Left kidney (tissue), 2 donors: Measurements from ENCODE around the gene ALCAM. TPM values are rescaled to one million over a fixed set of nuclear protein-coding genes. Genes with fewer than 3 reads are reported as not detected.
"Not testable (repeated sequence)": the region's sequence is repeated elsewhere in the genome, so short reads cannot be mapped to it uniquely, and the experiment has no call there.

ENCODE experiments used
- DNase-seq: peaks from one replicate; pipeline ENCODE4 v3.0.0-alpha.2; 2013
- polyA plus RNA-seq: library from polyadenylated mRNA; unstranded; fragments of 120-200 nt; gene quantifications from one replicate; pipeline ENCODE4 v1.2.1, GENCODE V29; 2013; ENCODE audit not compliant: insufficient read length

ALCAM gene
- polyA plus RNA-seq, 1 donor: 128 TPM

DNA sequence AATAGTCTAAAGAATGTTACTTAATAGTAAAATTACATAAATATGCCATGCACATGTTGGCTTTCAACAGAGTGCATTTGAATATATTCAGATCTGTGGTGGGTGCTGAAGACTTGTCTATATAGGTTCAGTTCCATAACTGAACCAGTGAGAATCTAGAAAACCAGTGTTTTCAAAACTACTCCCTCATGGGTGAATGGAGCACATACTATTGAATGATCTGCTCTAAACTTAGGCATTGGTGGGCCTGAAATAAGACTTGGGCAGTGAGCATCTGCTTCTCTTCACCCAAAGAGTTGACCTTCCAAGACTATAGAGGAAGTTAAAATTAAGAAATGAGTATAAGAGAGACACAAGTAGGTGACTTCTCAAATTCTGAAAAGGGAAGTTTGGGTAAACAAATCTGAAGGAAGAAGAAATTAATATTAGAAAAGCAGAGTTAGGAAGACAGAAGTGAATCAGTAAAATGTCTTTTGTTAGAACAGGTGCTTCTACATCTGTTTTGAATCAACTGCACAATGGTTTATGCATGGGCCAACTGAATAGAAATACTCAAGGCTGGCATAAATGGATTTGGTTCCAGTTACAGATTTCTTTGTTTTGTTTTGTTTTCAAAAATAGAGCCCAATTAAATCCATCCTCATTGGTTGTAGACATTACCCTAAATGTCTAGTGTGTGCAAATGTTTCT lies 19.3 kb downstream of the ALCAM start:
- no peak for DNase-seq

DNA sequence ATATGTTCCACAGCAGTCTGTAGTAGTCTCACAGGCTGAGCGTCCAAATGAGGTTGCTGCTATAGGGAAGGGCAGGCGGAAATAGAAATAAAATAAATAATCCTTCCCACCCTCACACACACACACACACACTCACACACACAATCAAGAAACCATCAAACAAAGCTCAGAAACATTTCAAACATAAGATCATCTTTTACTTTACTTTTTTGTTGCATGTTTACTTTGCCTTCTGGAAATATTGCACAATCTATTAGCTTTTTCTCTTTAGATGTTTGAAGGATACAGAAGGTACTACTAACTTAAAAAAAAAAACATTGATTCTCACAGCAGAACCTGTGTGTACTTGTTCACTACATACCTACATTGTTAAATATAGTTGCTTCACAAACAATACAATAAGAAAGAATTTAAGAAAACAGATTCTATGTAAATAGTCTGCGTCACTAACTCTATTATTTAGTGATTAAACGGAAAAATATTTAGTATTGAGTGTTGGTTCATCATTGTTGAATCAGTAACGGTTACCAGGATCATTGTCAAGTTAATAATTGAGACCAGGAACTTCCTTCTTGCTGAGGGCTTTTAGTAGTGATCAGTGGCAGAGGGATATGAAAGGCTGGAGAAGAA lies 20.5 kb downstream of the ALCAM start:
- no peak for DNase-seq

DNA sequence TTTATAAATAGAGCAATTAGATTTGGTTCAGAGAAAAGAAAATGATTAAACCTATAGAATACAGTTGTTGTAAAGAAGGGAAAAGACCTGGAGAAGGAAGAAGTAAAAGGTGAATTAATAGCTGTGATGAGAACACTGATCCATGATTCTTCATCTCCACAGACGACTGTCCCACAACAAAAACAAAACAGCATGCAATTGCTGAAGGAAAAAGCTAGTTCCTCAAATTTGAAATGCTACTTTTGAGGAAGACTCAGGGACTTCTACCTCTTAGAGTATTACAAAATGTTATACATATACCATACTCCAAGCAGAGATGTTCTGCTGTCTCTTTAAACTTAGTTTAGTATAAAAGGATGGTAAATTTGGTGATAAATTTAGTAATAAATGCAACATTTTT lies 21.5 kb downstream of the ALCAM start:
- no peak for DNase-seq

DNA sequence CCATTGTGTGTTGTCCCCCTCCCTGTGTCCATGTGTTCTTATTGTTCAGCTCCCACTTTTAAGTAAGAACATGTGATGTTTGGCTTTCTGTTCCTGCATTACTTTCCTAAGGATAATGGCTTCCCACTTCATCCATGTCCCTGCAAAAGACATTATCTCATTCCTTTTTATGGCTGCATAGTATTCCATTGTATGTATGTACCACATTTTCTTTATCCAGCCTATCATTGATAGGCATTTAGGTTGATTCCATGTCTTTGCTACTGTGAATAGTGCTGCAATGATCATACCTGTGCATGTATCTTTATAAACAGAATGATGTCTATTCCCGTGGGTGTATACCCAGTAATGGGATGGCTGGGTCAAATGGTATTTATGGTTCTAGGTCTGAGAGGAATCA lies 23.1 kb downstream of the ALCAM start:
- DNase-seq: not testable (repeated sequence)

DNA sequence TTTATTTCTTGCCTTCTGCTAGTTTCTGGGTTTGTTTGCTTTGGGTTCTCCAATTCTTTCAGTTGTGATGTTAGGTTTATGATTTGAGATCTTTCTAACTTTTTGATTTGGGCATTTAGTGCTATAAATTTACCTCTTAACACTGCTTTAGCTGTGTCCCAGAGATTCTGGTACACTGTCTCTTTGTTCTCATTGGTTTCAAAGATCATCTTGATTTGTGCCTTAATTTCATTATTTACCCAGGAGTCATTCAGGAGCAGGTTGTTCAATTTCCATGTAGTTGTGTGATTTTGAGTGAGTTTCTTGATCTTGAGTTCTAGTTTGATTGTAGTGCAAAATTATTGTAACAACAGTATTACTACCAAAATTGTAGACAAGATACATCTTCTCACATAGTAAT lies 25.9 kb downstream of the ALCAM start:
- DNase-seq: not testable (repeated sequence)

DNA sequence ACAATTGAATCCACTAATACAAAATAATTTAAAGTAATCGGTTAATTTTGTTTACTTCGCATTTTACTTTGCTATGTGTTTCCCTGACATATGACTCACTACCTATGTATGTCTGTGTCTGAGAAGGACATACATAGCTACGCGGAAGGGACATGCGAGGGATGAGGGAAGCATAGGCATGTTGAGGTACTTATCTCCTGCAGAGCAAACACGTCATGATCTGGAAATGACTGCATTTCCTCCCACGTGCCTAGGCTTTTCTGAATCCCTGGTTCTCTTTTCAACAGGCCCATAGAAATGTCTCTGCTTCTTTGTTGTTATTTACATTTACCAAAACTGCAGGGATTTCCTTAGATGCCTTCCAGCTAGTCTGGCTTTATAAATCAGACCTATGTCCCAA lies 27.5 kb downstream of the ALCAM start:
- no peak for DNase-seq

DNA sequence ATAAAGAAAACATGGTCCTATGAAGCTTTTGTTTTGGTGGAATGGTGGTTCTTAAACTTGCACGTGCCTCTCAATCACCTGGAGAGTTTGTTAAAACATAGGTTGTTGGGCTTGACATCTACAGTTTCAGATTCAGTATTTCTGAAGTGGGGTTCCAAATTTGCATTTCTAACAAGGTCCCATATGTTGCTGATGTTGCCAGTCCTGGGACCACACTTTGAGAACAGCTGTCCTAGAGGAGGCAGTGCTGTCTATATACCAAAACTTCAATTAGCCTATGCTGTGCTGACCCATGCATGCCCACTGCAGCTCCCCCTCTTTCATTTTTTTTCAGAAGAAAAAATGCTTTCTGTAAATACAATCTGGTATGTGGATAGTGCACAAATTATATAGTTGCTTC lies 31.3 kb downstream of the ALCAM start:
- DNase-seq: no peak

DNA sequence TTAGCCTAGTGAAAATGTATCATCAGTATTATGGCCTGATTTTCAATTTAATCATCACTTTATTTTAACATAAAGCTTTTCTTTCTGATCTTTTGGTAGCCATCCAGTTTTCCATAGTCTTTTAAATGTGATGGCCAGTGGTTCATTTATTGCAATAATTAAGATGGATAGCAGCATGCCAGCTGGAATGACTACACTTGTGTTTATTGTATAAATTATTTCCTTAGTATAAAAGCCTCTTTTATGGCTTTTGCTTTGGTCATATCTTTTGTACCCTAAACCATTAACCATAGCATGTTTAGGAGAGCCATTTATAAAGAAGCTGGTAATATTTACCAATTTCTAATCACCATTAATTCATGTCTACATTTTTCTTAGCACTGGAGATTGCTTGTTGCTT lies 31.7 kb downstream of the ALCAM start:
- no peak for DNase-seq

DNA sequence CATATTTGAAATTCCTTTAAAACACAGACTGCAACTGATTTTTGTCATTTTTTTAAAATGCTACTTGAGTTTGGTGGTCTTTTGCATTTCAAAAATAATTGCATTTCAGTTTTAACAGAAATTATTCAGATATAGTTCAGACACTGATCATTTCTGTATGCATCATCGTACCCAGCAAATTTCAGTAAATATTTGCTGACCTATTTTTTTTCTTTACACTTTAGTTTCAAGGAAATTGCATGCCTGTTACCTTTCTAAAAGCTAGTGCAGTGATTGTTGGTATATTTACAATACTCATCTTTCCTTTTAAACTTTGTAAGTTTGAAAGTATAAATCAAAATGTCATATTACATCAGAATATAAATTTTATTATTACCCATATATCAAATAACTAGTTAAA lies 32.4 kb downstream of the ALCAM start:
- DNase-seq: no peak

DNA sequence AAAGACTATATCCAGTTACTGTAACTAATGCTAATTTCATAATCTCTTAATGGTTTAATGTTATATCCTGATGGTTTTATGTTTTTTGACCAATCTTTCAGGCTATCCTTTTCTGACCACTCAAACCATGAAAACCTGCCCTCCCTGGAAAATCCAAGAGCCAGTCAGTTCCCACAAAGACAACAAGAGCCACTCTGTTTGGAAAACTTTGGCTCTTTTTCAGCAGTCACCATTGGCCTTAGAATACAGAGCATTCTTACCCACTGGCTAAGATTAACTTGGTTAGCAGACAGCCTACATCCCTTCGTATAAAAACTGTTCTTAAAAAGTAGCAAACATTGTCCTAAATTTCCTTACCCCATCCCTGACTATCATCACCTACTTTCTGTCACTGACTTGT lies 32.9 kb downstream of the ALCAM start:
- no peak for DNase-seq

DNA sequence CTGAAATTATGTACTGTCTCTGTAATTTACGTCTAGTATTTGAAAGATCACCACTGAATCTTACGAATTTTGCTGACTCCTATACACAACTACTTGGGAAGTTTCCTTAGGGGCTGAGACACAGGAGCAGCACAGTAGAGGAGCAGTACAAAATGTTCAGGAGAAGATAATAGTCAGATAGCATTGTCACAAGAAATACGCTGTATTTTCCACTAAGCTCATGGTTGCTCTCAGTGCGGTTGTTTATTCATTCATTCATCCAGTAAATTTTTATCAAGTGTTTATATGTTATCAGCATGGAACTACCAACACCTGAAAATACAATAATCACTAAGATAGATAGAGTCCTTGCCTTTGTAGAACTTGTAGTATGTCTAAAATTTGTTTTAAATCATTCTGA lies 34.5 kb downstream of the ALCAM start:
- DNase-seq: no peak

DNA sequence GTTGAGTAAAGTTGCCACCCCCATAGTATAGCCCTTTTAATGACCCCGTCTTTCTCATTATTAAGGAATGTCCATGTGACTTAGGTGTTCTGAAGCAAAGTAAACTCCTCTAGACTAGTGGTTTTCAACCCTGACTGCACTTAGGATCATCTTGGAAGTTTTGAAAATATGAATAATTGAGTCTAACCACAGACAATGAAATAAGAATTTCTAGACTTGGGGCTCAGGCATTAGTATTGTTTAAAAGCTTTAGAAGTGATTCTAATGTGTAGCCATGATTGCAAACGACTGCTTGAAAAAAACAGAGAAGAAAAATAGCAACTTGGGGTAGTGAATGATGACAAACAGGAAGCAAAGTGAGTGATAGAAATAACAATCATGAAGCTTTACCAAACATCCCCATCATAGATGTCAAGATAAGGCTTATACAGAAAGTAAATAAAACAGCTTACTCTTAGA lies 35.0 kb downstream of the ALCAM start:
- DNase-seq: no peak

DNA sequence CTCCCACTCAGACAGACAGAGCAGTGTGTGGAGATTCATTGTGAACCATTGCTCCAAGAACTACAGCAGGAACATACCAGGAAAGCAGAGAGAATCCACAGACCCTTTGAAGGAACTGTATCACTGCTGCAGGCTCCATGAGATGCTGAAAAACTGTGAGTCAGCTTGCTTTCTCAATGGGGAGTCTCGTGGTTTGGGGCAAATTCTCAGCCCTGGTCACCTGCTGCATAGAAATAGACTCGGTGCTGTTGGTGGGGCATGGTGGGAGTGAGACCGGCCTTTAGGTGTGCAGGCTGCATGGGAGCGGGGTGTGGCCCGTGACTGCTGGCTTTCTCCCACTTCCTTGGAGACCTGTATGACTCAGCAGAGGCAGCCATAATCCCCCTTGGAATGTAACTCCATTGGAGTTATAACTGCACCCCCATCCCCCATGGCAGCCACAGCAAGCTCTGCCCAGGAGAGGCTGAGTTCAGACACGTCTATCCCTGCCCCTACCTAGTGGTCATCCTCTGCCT lies 35.6 kb downstream of the ALCAM start:
- DNase-seq: no peak

DNA sequence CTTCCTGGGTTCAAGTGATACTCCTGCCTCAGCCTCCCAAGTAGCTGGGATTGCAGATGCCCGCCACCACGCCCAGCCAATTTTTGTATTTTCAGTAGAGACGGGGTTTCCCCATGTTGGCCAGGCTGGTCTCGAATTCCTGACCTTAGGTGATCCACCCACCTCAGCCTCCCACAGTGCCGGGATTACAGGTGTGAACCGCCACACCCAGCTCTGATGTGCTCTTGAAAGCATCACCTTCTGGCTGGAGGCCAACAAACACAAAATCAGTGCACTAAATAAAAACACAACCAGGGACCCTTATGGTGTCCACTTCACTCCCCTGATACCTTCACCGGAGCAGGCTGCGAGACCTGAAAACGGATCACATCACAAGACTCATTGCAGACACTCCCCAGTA lies 36.3 kb downstream of the ALCAM start:
- not testable (repeated sequence) for DNase-seq

DNA sequence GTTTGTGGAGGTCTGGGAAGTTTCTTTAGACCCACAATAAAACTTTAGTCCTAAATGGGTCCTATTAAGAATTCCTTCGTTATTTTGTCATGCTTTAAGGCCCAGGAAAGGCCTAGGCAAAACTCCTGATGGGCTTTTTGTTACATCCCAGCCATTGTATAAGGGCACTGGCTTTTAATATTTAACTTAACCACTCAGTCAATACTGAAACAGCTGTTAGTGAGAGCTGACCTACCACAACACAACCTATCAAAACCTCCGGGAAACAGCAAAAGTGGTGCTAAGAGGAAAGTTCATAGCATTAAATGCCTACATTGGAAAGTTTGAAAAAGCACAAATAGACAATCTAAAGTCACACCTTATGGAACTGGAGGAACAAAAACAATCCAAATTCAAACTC lies 39.6 kb downstream of the ALCAM start:
- DNase-seq: no peak

DNA sequence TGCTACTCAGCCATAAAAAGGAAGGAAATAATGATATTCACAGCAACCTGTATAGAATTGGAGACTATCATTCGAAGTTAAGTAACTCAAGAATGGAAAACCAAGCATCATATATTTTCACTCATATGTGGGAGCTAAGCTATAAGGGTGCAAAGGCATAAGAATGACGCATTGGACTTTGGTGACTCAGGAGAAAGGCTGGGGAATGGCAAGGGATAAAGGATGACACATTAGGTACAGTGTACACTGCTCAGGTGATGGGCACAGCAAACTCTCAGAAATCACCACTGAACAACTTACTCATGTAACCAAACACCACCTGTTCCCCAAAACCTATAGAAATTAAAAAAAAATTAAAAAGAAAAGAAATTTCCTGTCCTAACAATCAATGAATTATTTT lies 42.7 kb downstream of the ALCAM start:
- DNase-seq: no peak

DNA sequence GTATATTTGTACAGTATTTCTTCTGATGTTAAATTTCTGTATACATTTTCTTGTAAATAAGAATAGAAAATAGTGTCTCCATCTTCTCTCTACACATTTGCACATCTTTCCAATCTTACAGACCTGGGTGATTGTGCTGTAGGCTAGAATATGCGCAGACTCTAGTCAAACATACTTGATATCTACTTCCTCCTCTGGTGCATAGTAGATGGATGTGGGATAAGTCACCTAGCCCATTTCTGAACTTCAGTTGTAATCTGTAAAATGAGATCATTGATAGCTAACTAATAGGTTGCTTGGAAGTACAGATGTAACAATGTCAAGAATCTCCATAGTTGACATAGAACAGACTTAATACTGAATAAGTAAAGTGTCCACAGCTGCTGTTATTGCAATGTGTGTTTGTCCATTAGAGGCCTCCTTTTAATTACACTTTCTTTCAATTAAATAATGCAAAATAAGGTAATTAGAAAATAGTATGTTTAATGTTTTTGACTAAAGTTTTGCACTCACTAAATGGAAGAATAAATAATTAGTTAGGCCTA lies 46.7 kb downstream of the ALCAM start:
- no peak for DNase-seq

DNA sequence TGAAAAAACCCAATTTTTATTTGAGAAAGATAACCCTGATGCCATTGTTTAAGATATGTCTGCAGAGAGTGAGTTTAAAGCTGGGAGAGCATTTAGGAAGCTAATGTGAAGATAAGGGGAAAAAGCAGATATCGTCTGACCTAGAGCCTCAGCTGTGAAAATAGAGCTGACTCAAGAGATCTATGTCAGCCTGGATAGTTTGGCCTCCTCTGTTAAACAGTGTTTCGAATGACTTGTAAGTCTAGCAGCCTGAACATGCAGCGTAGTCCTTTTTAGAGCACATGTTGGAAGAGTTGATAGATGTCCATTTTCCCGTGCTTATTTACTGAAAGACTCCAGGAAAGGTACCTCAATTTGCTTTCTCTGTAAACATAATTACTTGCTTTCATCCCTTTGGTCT lies 48.1 kb downstream of the ALCAM start:
- peak; percentile 6 for DNase-seq

DNA sequence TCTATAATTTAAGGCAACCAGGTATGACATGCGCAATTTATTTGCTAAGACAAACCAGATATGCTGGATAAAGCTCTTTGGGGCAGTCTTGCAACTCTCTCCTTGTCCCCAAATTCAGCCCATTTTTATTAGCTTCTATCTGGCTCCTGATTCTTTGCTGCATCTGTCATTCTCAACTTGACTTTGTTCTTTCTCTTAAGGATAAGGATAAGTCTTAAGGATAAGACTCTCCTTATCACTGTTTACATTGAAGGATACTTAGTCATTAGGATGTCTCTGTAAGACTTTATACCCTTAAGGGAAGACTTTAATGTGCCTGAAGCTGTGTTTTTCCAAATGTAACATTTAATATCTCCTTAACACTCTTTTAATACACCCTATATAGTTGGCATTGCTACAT lies 49.2 kb downstream of the ALCAM start:
- no peak for DNase-seq

DNA sequence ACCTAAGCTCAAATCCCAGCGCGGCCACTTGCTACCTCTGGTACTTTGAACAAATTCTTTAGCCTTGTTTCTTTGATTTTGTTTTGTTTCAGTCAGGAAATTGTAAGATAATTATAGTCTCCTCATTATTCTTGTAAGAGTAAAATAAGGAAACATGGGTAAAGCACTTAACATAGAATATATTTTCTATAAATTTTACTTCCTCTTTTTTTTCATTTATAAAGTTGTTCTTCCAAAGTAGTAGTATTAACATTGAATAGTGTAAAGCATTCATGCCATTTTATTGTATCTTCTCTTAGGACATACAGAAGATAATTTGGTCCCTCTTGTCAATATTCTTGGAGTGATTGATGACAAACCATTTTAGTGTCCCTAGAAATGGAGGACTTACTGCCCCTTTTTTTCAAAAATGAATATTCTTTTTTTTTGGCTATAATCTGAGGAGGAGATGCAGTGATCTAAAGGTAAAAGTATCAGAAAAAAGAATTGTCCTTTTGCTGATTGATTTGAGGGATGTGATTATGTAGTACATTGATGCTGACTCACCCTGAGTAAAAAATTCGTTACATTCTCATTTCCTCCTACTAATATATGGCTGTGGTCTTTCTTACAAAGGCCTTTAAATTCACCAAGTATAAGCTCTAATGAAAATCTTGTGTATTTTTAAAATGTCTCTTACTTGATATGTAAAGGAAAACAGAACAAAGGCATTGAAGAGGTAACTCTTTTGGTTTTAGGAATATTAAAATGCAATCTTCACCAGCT lies 51.0 kb downstream of the ALCAM start:
- DNase-seq: no peak

DNA sequence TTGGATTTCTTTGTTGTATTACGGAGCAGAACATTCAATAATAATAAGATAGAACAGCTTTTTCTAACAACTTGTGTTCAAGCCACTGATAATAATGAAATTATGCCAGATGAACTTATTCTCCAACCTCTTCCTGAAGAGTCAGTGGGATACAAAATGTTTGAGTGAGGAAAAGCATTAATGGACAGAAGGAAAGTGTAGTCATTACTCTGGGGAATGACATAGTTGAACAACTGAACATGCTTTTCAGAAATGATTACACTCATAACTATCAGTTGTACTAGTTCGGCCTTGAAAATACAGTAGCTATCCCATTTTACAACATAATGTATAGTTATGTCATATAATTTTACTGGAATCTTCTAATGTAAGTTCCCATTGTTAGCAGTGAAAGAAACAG lies 55.9 kb downstream of the ALCAM start:
- no peak for DNase-seq

DNA sequence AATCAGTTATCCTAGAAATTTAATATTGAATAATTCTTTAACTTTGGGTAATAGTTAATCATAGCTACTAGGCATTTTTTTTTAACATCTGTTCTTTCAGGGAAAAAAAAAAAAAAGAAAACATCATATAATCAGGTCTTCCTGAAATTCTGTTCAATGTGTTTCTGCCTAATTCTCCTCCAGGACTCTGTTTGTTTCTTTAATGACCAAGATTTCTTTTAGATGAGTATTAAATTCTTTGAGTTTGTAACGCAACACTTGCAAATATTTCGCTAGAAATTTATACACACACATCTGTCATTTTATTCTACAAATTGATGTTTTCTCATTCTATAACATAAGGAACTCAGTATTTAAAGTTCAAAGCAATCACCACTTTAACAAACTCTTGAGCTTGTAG lies 56.7 kb downstream of the ALCAM start:
- DNase-seq: no peak
